GM21737 (cell line): Measurements from ENCODE around the gene OCEL1.

ENCODE experiments used
- ATAC-seq: cut with Tn5 transposase; IDR thresholded peaks from one replicate; pipeline ENCODE4 v1.9.1; 2021; ENCODE audit warnings: mild to moderate bottlenecking, moderate library complexity; ENCODE audit not compliant: unreplicated experiment

Gene OCEL1

DNA sequence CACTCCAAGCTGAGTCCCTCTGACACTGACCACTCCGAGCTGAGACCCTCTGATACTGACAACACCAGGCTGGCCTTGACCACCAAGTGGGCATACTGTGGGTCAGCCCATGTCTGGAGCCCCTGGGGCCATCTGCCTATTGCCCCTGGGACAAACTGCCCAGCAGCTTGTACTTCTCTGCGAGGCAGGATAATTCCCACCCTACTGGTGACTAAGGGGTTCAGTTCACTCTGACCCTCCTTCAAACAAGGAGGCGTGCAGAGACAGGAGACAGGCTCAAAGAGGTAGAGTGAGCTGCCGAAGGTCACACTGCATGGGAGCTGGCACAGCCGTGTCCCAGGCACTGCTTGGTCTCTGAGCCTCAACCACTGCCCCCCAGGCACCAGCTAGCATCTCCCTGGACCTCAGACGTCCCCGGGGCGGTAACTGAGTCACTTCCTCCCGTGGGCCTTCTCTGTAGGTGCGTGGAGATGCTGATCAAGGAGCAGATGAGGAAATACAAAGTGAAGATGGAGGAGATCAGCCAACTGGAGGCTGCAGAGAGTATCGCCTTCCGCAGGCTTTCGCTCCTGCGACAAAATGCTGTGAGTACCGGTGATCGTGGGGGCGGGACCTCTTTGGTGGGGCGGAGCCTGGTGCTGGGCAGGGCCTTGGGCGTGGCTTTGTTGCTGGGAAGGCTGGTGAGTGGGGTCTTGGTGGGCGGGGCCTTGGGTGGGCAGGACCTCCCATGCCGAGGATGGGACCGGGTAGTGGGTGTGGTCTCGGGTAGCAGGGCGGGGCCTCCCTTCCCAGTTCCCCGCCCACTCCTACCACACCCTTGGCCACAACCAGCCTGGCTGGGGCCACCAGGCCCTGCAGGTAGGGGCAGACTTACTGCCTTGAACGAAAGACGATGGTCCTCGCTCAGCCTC, 16.6 kb upstream of the OCEL1 start:
- no peak for ATAC-seq

DNA sequence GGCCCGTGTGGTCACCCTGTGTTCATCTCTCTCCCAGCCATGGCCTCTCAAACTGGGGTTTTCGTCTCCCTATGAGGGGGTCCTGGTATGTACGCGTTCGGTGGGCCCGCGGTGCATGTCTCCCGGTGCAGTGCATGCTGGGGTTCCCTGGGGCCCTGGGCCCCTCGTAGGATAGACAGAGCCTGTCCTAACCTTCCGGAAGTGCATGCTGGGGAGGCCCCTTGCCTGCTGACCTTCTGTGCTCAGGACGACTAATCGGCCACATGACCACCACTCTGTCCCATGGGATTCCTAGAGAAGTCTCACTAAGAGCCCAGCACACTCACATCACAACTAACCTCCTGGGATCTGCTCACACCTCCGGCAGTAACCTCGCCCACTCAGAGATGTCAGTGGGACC, 15.7 kb upstream of the OCEL1 start:
- no peak for ATAC-seq

DNA sequence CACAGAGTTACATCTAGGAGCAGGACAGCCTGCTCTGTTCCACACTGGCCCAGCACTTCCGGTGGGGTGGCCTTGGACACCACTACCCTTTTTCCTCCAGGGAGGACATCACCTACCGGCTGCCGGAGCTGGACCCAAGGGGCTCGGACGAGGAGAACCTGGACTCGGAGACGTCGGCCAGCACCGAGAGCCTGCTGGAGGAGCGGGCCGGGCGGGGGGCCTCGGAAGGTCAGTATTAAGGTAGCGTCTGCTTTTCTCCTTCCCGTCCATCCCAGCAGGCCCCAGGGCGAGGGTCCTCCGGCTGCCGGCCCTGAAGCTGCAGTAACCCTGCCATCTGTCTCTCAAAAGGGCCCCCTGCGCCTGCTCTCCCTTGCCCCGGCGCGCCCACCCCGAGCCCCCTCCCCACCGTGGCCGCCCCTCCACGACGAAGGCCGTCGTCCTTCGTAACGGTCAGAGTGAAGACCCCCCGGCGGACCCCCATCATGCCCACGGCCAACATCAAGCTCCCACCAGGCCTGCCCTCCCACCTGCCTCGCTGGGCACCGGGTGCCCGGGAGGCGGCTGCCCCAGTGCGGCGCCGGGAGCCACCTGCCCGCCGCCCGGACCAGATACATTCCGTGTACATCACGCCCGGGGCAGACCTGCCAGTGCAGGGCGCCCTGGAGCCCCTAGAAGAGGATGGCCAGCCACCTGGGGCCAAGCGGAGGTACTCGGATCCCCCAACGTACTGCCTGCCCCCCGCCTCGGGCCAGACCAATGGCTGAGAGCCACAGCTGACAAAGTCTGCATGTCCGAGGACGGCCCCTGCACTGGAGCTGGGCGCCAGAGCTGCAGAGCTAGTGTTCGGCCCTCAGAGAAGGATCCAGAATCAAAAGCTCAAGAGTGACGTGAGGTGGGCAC, 14.2 kb upstream of the OCEL1 start:
- no peak for ATAC-seq

DNA sequence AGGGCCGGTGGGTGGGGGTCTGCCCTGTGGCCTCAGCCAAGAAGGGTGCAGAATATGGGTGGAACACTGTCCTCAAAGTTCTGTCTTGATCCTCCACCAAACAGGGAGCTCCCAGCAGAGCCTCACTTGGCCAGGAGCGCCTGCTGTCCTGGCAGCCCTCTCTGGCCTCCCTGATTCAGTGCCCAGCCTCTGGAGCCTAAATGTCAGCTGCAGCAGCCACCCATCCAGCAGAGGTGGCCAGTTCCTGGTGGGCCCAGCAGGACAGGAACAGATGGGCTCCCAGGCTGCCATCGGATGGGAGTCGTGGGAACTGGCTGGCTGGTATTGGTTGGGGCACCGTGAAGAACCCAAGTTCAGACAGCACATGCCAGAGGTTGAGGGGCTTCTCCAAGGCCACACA, 12.7 kb upstream of the OCEL1 start:
- no peak for ATAC-seq

DNA sequence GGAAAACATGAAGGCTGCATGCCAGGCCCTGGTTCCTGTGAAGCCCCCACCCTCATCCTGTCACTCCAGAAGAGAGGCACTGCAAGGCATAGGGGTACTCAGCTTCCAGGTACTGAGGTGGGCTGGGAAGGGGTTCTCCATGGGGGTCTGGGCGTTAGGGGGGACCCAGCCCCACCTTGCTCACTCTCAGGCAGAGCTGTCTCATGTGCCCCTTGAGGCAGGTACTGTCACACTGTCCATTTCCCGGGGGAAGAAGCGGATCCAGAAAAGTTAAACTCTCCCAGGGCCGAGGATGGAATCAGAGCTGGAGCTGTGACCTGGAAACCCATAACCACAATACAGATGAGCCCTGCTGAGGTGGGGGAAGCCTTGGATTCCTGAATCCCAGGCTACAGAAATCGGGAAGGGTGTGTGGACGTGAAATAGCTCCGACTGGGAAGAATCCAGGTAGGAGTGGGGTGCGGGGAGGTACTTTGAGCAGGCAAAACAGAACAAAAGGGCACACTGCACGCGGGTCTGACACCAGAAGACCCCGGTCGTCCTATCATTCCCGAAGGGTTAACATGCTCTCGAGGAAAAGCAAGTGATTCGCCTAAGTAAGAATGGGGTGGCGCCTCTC, 11.4 kb upstream of the OCEL1 start:
- no peak for ATAC-seq

DNA sequence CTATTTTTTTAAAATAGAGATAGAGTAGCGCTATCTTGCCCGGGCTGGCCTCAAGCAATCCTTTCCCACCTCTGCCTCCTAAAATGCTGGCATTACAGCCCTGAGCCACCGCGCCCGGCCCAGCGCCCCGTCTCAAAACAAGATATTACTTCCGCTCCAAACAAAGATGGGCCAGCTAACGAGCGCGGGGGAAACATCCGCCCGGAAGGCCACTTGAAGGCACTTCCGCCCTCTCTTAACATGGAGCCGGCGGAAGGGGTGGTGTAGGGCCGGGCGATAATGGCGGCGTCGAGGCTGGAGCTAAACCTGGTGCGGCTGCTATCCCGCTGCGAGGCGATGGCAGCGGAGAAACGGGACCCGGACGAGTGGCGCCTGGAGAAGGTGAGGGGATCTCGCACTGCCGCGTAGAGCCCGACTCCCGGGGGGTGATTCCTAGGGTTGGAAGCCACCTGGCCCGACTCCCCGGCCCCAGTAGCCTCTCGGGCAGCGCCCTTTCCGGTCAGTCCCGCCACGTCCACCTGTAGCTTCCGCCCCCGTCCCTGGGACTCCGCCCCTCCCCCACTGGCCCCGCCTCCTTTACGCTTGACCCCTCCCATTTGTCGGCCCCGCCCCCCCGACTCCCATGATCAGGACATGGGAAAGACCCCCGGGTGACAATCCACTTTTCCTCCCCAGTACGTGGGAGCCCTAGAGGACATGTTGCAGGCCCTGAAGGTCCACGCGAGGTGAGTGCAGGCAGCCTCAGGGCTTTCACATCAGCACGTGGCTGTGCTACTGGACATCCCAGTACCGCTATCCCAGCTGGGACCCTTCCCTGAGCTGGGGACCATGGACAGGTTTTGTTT, 10.7 kb upstream of the OCEL1 start, which contains the start of gene USE1:
USE1 (plus strand) TSS at position 231 of the 845 bp plus-strand sequence; CDS start at position 280, 49 bp downstream.
- ATAC-seq, result peak; percentile 53

DNA sequence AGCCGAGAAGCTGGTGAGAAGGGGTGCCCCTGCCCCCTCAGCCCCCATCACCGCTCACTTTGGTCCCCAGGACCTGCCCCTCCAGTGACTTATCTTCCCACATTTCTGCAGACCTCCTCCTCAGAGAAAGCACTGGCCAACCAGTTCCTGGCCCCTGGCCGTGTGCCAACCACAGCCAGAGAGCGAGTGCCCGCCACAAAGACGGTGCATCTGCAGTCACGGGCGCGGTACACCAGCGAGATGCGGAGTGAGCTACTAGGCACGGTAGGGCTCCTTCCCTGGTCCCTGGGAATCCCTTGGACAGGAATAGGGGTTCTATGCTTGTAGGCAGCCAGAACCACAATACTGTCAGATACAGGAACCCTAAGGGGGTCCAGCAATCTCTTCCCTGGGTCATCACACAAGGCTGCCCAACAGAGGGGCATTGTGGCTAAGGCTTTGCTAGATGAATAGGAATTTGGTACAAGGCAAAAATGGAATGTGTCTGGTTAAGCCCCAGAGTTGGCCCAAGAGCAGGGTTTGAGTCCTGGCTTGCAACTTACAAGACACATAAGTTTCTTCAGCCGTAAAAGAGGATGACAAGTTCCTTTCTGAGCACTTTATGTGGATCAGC, 9.9 kb upstream of the OCEL1 start:
- no peak for ATAC-seq

DNA sequence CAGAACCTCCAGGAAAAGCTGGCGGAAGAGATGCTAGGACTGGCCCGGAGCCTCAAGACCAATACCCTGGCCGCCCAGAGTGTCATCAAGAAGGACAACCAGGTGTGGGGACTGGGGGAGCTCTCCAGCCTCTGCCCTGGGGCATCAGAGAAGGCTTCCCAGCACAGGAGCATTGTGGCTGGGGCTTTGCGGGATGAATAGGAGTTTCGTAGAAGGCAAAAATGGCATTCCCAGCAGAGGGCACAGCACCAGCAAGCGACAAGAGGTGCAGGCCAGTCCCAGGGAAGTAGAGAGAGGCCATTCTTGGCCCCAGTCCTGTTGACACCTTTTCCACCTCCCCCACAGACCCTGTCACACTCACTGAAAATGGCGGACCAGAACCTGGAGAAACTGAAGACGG, 6.7 kb upstream of the OCEL1 start:
- ATAC-seq, result no peak

DNA sequence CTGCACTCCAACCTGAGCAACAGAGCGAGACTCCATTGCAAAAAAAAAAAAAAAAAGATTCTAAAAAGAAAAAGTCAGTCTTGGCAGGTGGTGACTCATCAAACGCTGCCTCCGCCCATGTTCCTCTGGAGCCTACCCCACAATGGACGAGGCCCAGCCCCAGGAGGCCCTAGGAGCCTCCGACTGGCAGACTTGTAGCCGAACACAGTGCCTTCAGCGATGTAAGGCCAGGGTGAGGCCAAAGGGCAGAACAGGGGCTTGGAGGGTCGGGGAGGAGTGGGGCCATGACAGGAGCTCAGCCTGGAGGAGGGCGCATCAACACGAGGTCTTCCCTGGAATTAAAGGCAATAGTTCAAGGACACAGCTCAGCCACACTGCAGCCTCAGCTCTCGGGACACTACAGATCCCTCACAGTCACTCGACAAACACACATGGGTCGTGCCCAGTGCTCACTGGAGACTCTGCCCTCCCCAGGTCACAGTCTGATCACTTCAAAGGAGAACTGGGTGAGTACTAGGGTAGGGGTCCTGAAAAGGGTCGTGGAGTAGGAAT, 5.7 kb upstream of the OCEL1 start:
- no peak for ATAC-seq

DNA sequence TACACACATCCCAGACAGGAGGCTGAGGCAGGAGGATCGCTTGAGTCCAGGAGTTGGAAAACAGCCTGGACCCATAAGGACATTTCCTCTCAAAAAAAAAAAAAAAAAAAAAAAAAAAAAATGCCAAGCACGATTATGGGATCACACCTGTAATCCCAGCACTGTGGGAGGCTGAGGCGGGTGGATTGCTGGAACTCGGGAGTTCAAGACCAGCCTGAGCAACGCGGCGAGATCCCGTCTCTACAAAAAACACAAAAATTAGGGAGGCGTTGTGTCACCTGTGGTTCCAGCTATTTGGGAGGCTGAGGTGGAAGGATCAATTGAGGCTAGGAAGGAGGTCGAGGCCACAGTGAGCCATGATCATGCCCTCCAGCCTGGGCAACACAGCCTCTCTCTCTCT, 973 bp upstream of the OCEL1 start:
- ATAC-seq, result no peak

DNA sequence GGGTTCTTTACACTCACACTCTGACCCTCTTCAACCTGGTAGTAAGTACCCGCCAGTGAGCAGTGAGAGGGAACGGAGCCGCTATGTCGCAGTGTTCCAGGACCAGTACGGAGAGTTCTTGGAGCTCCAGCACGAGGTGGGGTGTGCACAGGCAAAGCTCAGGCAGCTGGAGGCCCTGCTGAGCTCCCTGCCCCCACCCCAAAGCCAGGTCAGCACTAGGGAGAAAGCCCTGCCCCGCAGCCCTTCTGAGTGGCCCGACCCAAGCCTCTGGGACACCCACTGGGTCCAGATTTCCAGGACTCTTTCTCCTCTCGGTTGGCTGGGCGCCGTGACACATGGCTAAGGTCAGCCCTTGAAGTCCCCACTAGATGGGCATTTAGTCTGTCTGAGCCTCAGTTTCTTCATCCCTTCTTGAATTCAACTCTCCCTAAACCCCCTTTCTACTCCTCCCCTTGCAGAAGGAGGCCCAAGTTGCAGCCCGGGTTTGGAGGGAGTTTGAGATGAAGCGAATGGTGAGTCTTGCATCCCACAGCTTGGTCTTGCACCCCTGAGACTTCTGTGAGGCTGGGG, 1.9 kb downstream of the OCEL1 start:
- no peak for ATAC-seq

DNA sequence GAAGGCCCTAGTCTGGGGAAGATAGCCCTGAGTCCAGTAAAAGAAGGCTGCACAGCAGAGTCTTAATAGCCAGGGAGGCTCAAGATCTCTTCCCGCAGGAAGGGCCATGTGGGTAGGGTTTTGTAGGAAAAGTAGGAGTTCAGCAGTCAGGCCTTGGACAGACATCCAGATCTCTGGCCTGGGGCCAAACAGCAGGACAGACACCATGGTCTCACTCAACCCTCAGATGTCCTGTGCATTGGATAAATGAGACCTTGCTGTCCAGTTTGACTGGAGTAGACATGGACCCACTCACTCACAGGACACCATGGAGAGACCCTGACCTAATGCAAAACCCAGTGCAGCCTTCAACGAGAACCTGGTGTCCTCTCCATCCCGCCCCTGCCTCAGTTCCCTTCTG, 3.9 kb downstream of the OCEL1 start:
- ATAC-seq, result no peak

DNA sequence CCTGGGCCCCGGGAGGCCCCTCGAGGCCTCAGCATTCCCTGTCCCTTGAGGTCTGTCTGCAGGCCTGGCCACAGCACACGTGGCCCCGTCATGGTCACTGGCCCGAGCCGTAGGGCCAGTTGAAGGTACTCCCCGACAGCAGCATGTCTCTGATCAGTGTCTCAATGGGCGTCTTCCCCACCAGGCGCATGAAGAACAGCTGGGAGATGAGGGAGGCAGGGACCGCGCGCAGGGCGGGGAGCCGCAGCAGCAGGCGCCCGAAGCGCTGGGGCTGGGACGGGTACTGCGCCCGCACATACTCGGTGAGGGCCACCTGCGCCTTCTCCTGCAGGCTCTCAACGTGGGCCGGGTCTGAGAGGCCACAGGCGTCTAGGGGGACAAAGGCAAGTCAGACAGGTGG, 6.2 kb downstream of the OCEL1 start:
- ATAC-seq, result no peak

DNA sequence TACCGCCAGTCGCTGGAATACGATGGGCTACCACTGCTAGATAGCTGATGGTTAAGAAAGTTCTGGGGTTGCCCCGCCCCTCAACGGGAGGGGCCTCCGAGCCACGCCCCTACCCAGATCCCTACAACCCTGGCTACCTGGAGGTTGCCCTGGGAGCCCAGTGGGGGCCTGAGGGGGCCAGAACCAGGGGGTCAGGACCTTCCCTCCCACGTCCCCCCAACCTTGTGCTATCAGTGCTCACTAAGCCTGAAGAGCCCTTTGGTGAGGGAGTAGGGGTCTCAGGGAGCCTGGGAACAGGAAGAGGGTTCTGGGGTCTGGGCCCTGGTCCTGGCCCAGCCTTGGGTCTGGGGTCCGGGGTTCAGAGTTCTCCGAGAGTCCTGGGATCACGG, 8.9 kb downstream of the OCEL1 start:
- ATAC-seq, result no peak

DNA sequence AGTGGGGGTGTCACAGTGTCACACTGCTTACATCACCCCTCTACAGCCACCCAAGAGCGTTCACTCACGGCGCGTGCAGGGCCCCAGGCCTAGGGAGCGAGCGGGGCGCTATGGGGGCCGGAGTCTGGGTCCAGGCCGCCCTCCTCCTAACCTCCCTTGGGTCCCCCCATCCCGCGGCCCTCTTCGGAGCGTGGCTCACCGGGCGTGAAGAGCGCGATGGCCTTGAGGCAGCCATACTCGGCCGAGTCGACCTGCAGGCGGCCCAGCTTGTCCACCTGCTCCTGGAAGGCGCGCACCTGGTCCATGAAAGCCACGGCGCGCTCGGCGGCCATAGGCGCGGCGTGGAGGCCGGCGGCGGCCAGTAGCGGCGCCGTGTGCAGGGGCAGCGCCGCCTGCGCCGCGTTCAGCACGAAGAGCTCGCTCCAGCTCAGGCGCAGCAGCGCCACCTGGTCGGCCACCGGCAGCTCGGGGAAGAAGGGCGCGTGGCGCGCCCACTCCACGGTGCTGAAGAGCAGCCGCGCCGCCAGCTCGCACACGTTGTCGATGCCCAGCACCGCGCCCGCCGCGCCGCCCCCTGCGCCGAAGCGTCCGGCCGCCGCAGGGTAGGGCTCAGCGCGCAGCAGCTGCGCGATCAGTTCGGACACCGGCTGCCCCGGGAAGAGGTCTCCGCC, 9.4 kb downstream of the OCEL1 start:
- no peak for ATAC-seq

DNA sequence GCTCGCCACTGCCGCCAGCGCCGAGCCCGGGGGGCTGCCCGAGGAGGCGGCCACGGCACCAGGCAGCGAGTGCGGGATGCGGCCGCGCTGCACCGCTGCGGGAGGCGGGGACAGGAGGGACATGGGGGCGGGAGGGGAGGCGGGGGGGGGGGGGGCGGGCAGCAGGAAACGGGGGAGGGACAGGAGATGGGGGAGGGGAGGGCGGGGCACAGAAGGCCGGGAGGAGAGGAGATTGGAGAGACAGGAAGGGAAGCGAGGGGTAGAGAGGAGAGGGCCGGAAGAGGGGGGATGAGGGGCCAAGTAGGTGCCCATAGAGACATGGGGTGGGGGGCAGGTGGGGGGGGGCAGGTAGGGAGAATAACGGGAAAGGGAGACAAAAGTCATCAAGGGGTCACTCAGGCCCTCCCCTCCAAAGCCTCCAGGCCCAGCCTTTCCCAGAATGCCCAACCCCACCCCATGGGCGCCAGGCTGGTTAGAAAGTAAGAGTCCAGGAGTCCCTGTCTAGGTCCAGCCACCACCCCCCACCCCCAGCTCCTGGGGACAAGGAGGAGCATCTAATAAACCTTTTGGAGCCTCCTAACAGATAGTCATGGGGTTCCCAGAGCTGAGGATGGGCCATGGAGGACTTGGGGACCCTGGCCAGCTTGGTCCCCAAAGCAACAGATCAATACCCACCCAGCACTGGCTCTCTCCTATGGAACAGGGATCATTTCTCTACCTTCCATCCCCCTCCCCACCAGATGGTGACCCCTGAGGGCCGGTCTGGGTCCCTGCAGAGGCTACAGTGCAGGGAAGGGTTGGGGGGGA, 10.1 kb downstream of the OCEL1 start:
- ATAC-seq, result no peak

DNA sequence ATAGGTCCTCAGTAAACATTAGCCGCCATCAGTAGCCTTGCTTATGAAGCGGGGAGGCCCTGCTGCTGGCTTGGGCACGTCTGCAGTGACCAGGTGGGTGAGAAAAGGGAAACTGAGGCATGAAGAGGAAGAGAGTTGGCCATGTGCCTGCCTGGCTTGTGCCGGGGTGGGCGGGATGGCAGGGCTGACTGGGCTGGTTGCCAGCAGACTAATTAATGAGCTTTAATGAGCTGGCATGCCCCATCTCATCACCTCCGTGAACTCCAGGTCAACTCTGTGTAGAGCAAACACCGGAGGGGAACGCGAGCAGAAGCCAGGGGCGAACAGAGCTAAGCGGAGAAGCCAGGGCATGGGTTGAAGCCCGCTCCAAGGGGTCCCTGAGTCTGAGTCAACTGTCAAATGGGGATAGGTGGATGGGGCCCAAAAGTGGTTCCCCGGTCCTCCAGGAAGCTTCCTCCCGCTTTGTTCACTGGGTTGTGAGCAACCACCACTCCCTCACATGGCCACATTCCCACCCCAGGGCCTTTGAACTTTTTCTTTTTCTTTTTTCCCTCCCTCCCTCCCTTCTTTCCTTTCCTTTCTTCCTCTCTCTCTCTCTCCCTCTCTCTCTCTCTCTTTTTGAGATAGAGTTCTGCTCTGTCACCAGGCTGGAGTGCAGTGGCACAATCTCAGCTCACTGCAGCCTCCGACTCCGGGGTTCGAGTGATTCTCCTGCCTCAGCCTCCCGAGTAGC, 11.0 kb downstream of the OCEL1 start:
- ATAC-seq, result no peak
